ENCODE measurements around the gene TSEN54.

TSEN54 gene

DNA sequence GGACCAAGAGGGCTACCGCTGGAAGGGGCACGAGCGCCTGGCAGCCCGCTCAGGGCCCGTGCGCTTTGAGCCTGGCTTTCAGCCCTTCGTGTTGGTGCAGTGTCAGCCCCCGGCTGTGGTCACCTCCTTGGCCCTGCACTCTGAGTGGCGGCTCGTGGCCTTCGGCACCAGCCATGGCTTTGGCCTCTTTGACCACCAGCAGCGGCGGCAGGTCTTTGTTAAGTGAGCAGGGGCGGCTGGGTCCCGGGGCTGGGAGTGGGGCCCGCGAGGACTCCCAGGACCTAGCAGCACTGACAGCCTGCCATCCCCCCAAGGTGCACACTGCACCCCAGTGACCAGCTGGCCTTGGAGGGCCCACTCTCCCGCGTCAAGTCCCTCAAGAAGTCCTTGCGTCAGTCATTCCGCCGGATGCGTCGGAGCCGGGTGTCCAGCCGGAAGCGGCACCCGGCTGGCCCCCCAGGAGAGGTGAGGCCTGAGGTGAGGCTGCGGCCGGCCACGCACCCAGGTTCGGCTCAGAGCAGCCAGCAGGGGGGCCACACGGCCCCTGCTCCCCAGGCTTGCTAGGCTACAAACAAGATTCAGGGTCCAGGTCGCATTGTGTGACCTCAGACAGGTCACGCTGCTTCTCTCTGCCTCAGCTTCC is 53.8 kb downstream of the TSEN54 start:
- no peak for DNase-seq

DNA sequence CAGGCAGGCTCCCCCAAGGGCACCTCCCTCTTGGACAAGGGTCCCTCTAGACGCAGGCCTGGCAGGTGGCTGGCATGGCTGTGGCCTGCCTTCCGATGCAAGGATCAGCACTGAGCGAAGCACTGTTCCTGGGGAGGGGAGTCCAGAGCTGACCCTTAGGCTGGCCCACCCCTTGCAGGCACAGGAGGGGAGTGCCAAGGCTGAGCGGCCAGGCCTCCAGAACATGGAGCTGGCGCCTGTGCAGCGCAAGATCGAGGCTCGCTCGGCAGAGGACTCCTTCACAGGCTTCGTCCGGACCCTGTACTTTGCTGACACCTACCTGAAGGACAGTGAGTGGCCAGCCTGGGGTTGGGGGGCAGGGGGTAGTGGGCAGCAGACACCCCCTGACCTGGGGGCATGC is 54.4 kb downstream of the TSEN54 start:
- no peak for DNase-seq

- DNase-seq: no peak
Measured at GRCh38 chr17:75571197-75571884, 55.0 kb downstream of the TSEN54 start.

- no peak for DNase-seq
Measured at GRCh38 chr17:75571885-75572215, 55.5 kb downstream of the TSEN54 start.

DNA sequence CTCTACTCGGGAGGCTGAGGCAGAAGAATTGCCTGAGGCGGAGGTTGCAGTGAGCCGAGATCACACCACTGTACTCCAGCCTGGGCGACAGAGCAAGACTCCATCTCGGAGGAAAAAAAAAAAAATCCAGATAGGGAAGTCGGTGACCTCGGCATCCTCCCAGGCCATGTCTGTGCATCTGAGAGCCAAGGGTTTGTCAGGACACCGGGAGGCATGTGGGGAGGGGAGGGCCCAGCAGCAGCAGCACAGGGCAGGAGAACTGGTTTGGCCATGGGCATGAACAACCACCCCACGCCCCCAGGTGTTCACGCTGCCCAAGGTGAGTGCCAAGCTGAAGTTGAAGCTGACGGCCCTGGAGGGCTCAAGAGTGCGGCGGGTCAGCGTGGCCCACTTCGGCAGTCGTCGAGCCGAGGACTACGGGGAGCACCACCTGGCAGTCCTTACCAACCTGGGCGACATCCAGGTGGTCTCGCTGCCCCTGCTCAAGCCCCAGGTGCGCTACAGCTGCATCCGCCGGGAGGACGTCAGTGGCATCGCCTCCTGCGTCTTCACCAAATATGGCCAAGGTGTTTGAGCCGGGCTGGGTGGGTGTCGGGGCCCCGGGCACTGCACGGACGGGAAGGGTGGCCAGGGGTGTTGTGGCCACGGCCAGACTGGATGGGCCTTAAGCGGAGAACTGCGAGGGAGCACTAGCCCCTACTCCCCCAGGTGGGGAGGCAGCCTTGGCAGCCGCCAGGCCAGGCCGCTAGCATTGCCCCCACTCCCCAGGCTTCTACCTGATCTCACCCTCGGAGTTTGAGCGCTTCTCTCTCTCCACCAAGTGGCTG is 56.6 kb downstream of the TSEN54 start:
- DNase-seq: no peak

- DNase-seq: no peak
Measured at GRCh38 chr17:75573540-75573957, 57.2 kb downstream of the TSEN54 start.

DNA sequence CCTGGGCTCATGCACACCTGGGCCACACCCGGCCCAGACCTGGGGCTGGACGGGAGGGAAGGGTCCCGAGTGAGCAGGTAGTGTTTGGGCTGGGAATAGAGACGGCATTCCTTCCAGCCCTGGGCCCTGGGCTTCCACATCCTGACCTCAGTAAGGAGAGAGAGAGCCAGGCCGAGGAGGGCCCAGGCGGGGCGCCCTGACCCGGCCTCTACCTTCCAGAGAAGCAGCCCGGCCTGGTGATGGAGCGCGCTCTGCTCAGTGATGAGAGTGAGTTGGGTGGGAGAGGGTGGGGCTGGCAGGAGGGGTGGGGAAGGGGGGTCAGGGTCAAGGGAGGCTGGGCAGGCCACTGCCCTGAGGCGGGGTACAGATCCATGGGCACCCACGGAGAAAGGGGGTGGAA is 57.7 kb downstream of the TSEN54 start:
- no peak for DNase-seq

All from amniotic stem cell (primary cell).